GM06990 (cell line): ENCODE results near the gene CELF2.

ENCODE experiments used
- DNase-seq: peaks from one replicate; pipeline ENCODE4 v3.0.0-alpha.2; 2011; ENCODE audit not compliant: insufficient read length; ENCODE audit errors: extremely low read depth
- H3K27me3 ChIP-seq: replicated peaks from 2 replicates; pipeline ENCODE4 v1.6.0; 2011; ENCODE audit warnings: low read length; ENCODE audit not compliant: control insufficient read depth, insufficient read depth
- H3K36me3 ChIP-seq: 2 replicates; pipeline ENCODE4 v1.5.1; 2011; ENCODE audit warnings: low read length; ENCODE audit not compliant: control insufficient read depth, insufficient read depth
- H3K4me3 ChIP-seq: replicated peaks from 2 replicates; pipeline ENCODE4 v1.5.1; 2011; ENCODE audit warnings: low read depth, mild to moderate bottlenecking, control low read depth, low read length
- CTCF ChIP-seq: IDR thresholded peaks from 2 replicates; pipeline ENCODE4 v1.5.1; 2011; ENCODE audit warnings: low read length, control low read depth, mild to moderate bottlenecking, inconsistent platforms; ENCODE audit not compliant: insufficient read depth, poor library complexity, severe bottlenecking

CELF2 gene

GRCh38 chr10:11320809-11321520 lies 303.3 kb downstream of the CELF2 start:
- TF ChIP-seq CTCF, result no peak
- Histone ChIP-seq H3K27me3 (no peaks in the 10 kb centered on the region), H3K4me3 (no peak overlapping the region), H3K36me3 (peaks cover 42% of the 10 kb centered on the region)
- DNase-seq, result no peak

- H3K27me3 ChIP-seq, result no peaks in the 10 kb centered on the region
- TF ChIP-seq CTCF, result no peak
- no peak for DNase-seq
- no peak overlapping the region for H3K4me3 ChIP-seq
- peaks cover 44% of the 10 kb centered on the region for H3K36me3 ChIP-seq
Observed at GRCh38 chr10:11322698-11323097, 305.0 kb downstream of the CELF2 start.

- Histone ChIP-seq H3K36me3 (peaks cover 39% of the 10 kb centered on the region), H3K27me3 (no peaks in the 10 kb centered on the region), H3K4me3 (no peak overlapping the region)
- TF ChIP-seq CTCF, result no peak
- no peak for DNase-seq
Observed at GRCh38 chr10:11324761-11325321, 307.2 kb downstream of the CELF2 start.

- H3K36me3 ChIP-seq, result peaks cover 36% of the 10 kb centered on the region
- H3K27me3 ChIP-seq, result no peaks in the 10 kb centered on the region
- H3K4me3 ChIP-seq, result no peak overlapping the region
- no peak for TF ChIP-seq CTCF
- DNase-seq, result no peak
Observed at GRCh38 chr10:11325817-11326216, 308.1 kb downstream of the CELF2 start.

GRCh38 chr10:11326241-11326640 lies 308.6 kb downstream of the CELF2 start:
- Histone ChIP-seq H3K4me3 (no peak overlapping the region), H3K27me3 (no peaks in the 10 kb centered on the region), H3K36me3 (peaks cover 34% of the 10 kb centered on the region)
- DNase-seq, result no peak
- TF ChIP-seq CTCF, result no peak
